Panc1 (cell line): ENCODE measurements around the gene THSD8. TPM values are rescaled to one million over a fixed set of nuclear protein-coding genes. Genes with fewer than 3 reads are reported as not detected.

Experiments used
- ATAC-seq: fragments of 200-7000 bp; cut with Tn5 transposase; 2 replicates; pipeline ENCODE4 v1.9.1; 2020; ENCODE audit warnings: mild to moderate bottlenecking, moderate library complexity
- BruUV-seq: library from RNA; stranded (reverse); fragments of 400-500 nt; replicated peaks from 2 replicates; lab custom pipeline; 2021; lab: Mats Ljungman, UMichigan
- CTCF ChIA-PET: fragments of 300-600 bp; sonication (Branson Sonifier 250); formaldehyde crosslinking; loops from one replicate; lab custom pipeline; 2022; ENCODE audit warnings: antibody characterized with exemption; lab: Charles Lee
- POLR2A ChIA-PET: fragments of 300-600 bp; sonication (Branson Sonifier 250); formaldehyde crosslinking; loops from one replicate; lab custom pipeline; 2022; ENCODE audit warnings: antibody characterized with exemption; lab: Charles Lee
- DNase-seq: peaks from one replicate; pipeline ENCODE4 v3.0.0-alpha.2; 2010; ENCODE audit warnings: low read depth, low spot score
- H3K27ac ChIP-seq: 2 replicates; pipeline ENCODE4 v1.5.1; 2011; ENCODE audit warnings: mild to moderate bottlenecking, low read length, inconsistent platforms
- H3K27me3 ChIP-seq: fragments of 200-500 bp; sonication (Bioruptor generic); 2 replicates; pipeline ENCODE4 v1.6.0; 2014; ENCODE audit warnings: low read length, inconsistent platforms; ENCODE audit not compliant: control insufficient read depth, insufficient read depth
- H3K36me3 ChIP-seq: fragments of 200-500 bp; sonication (Bioruptor generic); 2 replicates; pipeline ENCODE4 v1.5.1; 2014; ENCODE audit warnings: inconsistent platforms, mild to moderate bottlenecking, low read length, moderate library complexity; ENCODE audit not compliant: control insufficient read depth, insufficient read depth
- H3K4me1 ChIP-seq: 2 replicates; pipeline ENCODE4 v1.5.1; 2011; ENCODE audit warnings: inconsistent platforms, mild to moderate bottlenecking, low read length, moderate library complexity; ENCODE audit not compliant: control insufficient read depth, insufficient read depth
- H3K4me3 ChIP-seq, 2 experiments: 2 replicates each; pipeline ENCODE4 v1.5.1; 2011 to 2012; ENCODE audit warnings: low read depth in 2 of 2, low read length in 2 of 2, mild to moderate bottlenecking in 2 of 2, inconsistent platforms in 1 of 2, moderate library complexity in 1 of 2
- H3K9me3 ChIP-seq: fragments of 200-500 bp; sonication (Bioruptor generic); 2 replicates; pipeline ENCODE4 v1.5.1; 2014; ENCODE audit warnings: low read depth, mild to moderate bottlenecking, inconsistent platforms, low read length, moderate library complexity; ENCODE audit not compliant: control insufficient read depth, insufficient read depth
- CTCF ChIP-seq: fragments of 450-650 bp; IDR thresholded peaks from 2 replicates; pipeline ENCODE4 v1.5.1; 2017; ENCODE audit warnings: mild to moderate bottlenecking
- POLR2AphosphoS5 ChIP-seq: IDR thresholded peaks from 2 replicates; pipeline ENCODE4 v1.6.1; 2012; ENCODE audit warnings: mild to moderate bottlenecking, low read depth, low read length, moderate library complexity
- REST ChIP-seq, 2 experiments: IDR thresholded peaks; 2 replicates each; pipeline ENCODE4 v1.6.1; 2011 to 2012; ENCODE audit warnings: low read depth in 2 of 2, control low read depth in 1 of 2, low read length in 1 of 2, mild to moderate bottlenecking in 1 of 2, moderate library complexity in 1 of 2; ENCODE audit not compliant: insufficient read depth in 1 of 2
- SIN3A ChIP-seq: IDR thresholded peaks from 2 replicates; pipeline ENCODE4 v1.6.1; 2012; ENCODE audit warnings: low read depth, mild to moderate bottlenecking, low read length, moderate library complexity, borderline replicate concordance; ENCODE audit not compliant: insufficient read depth
- TCF7L2 ChIP-seq: IDR thresholded peaks from 2 replicates; pipeline ENCODE4 v1.6.1; 2011; ENCODE audit warnings: mild to moderate bottlenecking, low read depth, low read length, inconsistent platforms
- in situ Hi-C: cut with HindIII; loops from 2 replicates; pipeline ENCODE4 v1.10.0; 2016; ENCODE audit warnings: low sequenced_read_pairs, low pct_unique_long_range_greater_than_20kb
- intact Hi-C: fragments of 100-400 bp; cut with micrococcal nuclease; formaldehyde crosslinking; loops from one replicate; pipeline ENCODE4 v1.10.0; 2022; ENCODE audit not compliant: unreplicated experiment
- total RNA-seq: library from RNA; stranded (reverse); gene quantifications from one replicate; pipeline ENCODE4 v1.2.1, GENCODE V29; 2021; ENCODE audit not compliant: unreplicated experiment

The THSD8 gene
- total RNA-seq, 1 experiment from 2014 or later, result 24.8 TPM

GRCh38 chr19:12763100-12763499, 38.8 kb upstream of the THSD8 start:
- DNase-seq (no peak), ATAC-seq (no peak)
- H3K4me1 ChIP-seq, result no peaks in the 10 kb centered on the region
- H3K9me3 ChIP-seq, result no peaks in the 10 kb centered on the region
- H3K4me3 ChIP-seq, result no peak overlapping the region
- intact Hi-C loops (loop anchor here (5.0 kb wide), 1 partner anchor 34 kb away; no protein-coding TSS in a partner anchor), in situ Hi-C loops (no loop called here)
- TF ChIP-seq REST (IDR thresholded peaks at IDR 0.05; ENCODE audit: insufficient read depth in 1 of 2, low read depth in 2 of 2, low read length in 1 of 2), result no peak
- TF ChIP-seq TCF7L2, result no peak
- TF ChIP-seq CTCF, result no peak
- TF ChIP-seq SIN3A, result no peak
- no peak for TF ChIP-seq POLR2AphosphoS5
- CTCF ChIA-PET, result no interaction called here
- H3K36me3 ChIP-seq, result no peaks in the 10 kb centered on the region
- H3K27ac ChIP-seq, result no peak overlapping the region
- no TSS peak for BruUV-seq
- POLR2A ChIA-PET, result no interaction called here
- no peaks in the 10 kb centered on the region for H3K27me3 ChIP-seq

- no peak overlapping the region for H3K27ac ChIP-seq
- no peaks in the 10 kb centered on the region for H3K9me3 ChIP-seq
- no TSS peak for BruUV-seq
- H3K27me3 ChIP-seq, result no peaks in the 10 kb centered on the region
- H3K36me3 ChIP-seq, result no peaks in the 10 kb centered on the region
- H3K4me1 ChIP-seq, result no peaks in the 10 kb centered on the region
- H3K4me3 ChIP-seq, result no peak overlapping the region
- no peak for TF ChIP-seq TCF7L2
- TF ChIP-seq SIN3A, result no peak
- TF ChIP-seq POLR2AphosphoS5, result no peak
- TF ChIP-seq CTCF, result no peak
- no peak for TF ChIP-seq REST (IDR thresholded peaks at IDR 0.05; ENCODE audit: insufficient read depth in 1 of 2, low read depth in 2 of 2, low read length in 1 of 2)
- CTCF ChIA-PET, result interaction anchor here (0.6 to 1.4 kb wide), 3 partner anchors 28 to 80 kb away, joined by 4 to 12 read pairs (median 6); no protein-coding TSS in a partner anchor
- POLR2A ChIA-PET, result no interaction called here
- ATAC-seq (no peak), DNase-seq (no peak)
- in situ Hi-C loops (no loop called here), intact Hi-C loops (loop anchor here (5.0 kb wide), 1 partner anchor 33 kb away; no protein-coding TSS in a partner anchor)
Observed at GRCh38 chr19:12764698-12765097, 37.2 kb upstream of the THSD8 start.
